B cell (primary cell): ENCODE data around the gene LRRN4. TPM values are rescaled to one million over a fixed set of nuclear protein-coding genes. Genes with fewer than 3 reads are reported as not detected.

Experiments
- ATAC-seq: fragments of 200-7000 bp; cut with Tn5 transposase; one replicate; pipeline ENCODE4 v1.10.0; 2021; ENCODE audit warnings: low read depth, mild to moderate bottlenecking, moderate number of reproducible peaks, moderate library complexity
- CTCF ChIA-PET: fragments of 350-600 bp; sonication (Branson Sonifier 250); formaldehyde crosslinking; loops from one replicate; lab custom pipeline; 2021; ENCODE audit warnings: antibody characterized with exemption, inconsistent platforms; lab: Charles Lee
- POLR2A ChIA-PET: fragments of 350-600 bp; sonication (Branson Sonifier 250); formaldehyde crosslinking; loops from one replicate; lab custom pipeline; 2021; ENCODE audit warnings: antibody characterized with exemption; lab: Charles Lee
- DNase-seq: peaks from one replicate; pipeline ENCODE4 v3.0.0; 2013
- H2AFZ ChIP-seq: 2 replicates; pipeline ENCODE4 v1.6.1; 2012; ENCODE audit warnings: mild to moderate bottlenecking, low read depth, low read length; ENCODE audit not compliant: insufficient read depth, poor library complexity, severe bottlenecking
- H3K27ac ChIP-seq, 2 donors: 1 replicate in 1 of 2; 2 replicates in 1 of 2; pipeline ENCODE4 v1.5.1; 2012 to 2013; ENCODE audit warnings: low read length in 2 of 2, mild to moderate bottlenecking in 2 of 2, moderate library complexity in 1 of 2
- H3K27me3 ChIP-seq, 4 experiments: fragments of 200-600 bp in 1 of 4; sonication (generic) in 1 of 4; replicated peaks in 1 of 4; 1 replicate in 2 of 4; 2 replicates in 2 of 4; pipeline versions ENCODE4 v1.6.1 to v1.7.0; 2013 to 2016; ENCODE audit warnings: low read length in 3 of 4, mild to moderate bottlenecking in 2 of 4, mixed read lengths in 1 of 4, moderate library complexity in 1 of 4; ENCODE audit not compliant: insufficient read depth in 4 of 4, control insufficient read depth in 3 of 4; ENCODE audit errors: control extremely low read depth in 1 of 4
- H3K36me3 ChIP-seq, 2 experiments: replicated peaks in 1 of 2; 1 replicate in 1 of 2; 2 replicates in 1 of 2; pipeline versions ENCODE4 v1.6.1 to v1.7.1; 2013; ENCODE audit warnings: low read length in 1 of 2; ENCODE audit not compliant: insufficient read depth in 2 of 2, control insufficient read depth in 1 of 2; ENCODE audit errors: control extremely low read depth in 1 of 2, extremely low read depth in 1 of 2
- H3K4me1 ChIP-seq, 2 donors: fragments of 200-600 bp in 1 of 2; sonication (generic) in 1 of 2; 1 replicate in 1 of 2; 2 replicates in 1 of 2; pipeline versions ENCODE4 v1.5.1 to v1.6.1; 2013 to 2017; ENCODE audit warnings: low read length in 2 of 2; ENCODE audit not compliant: control insufficient read depth in 2 of 2, insufficient read depth in 2 of 2
- H3K4me2 ChIP-seq: replicated peaks from 2 replicates; pipeline ENCODE3; 2012; ENCODE audit warnings: mild to moderate bottlenecking, low read depth, low read length; ENCODE audit not compliant: poor library complexity, severe bottlenecking
- H3K4me3 ChIP-seq, 5 experiments: fragments of 200-600 bp in 1 of 5; sonication (generic) in 1 of 5; 1 replicate in 3 of 5; 2 replicates in 2 of 5; pipeline versions ENCODE4 v1.5.1 to v1.7.0; 2011 to 2016; ENCODE audit warnings: low read length in 4 of 5, mild to moderate bottlenecking in 4 of 5, low read depth in 2 of 5, control low read depth in 1 of 5, moderate library complexity in 1 of 5; ENCODE audit not compliant: insufficient read depth in 1 of 5; ENCODE audit errors: control extremely low read depth in 1 of 5, extremely low read depth in 1 of 5
- H3K79me2 ChIP-seq: fragments of 200-600 bp; sonication (generic); one replicate; pipeline ENCODE4 v1.6.0; 2016; ENCODE audit warnings: low read length; ENCODE audit not compliant: control insufficient read depth, insufficient read depth
- H3K9ac ChIP-seq: fragments of 200-600 bp; sonication (generic); 2 replicates; pipeline ENCODE4 v1.6.1; 2017; ENCODE audit warnings: mild to moderate bottlenecking, low read length, moderate library complexity
- H3K9me3 ChIP-seq, 3 donors: one replicate each; pipeline versions ENCODE4 v1.6.1 to v1.7.1; 2013; ENCODE audit warnings: low read length in 2 of 3; ENCODE audit not compliant: control insufficient read depth in 2 of 3, insufficient read depth in 1 of 3; ENCODE audit errors: control extremely low read depth in 1 of 3
- H4K20me1 ChIP-seq: 2 replicates; pipeline ENCODE4 v1.6.0; 2012; ENCODE audit warnings: mild to moderate bottlenecking, low read length; ENCODE audit not compliant: insufficient read depth, control insufficient read depth, poor library complexity, severe bottlenecking
- H3K27ac Mint-ChIP-seq: one replicate; pipeline ENCODE4 v1.8.0; 2021; ENCODE audit warnings: mixed read lengths
- H3K27me3 Mint-ChIP-seq: one replicate; pipeline ENCODE4 v1.8.0; 2021; ENCODE audit warnings: mixed read lengths
- H3K4me1 Mint-ChIP-seq: one replicate; pipeline ENCODE4 v1.8.0; 2021; ENCODE audit warnings: mixed read lengths
- H3K4me3 Mint-ChIP-seq: one replicate; pipeline ENCODE4 v1.8.0; 2021; ENCODE audit warnings: mixed read lengths
- H3K9me3 Mint-ChIP-seq: one replicate; pipeline ENCODE4 v1.8.0; 2022; ENCODE audit warnings: mixed read lengths; ENCODE audit not compliant: insufficient read depth
- CTCF ChIP-seq: fragments of 200-600 bp; IDR thresholded peaks from one replicate; pipeline ENCODE4 v1.8.0; 2022; ENCODE audit warnings: antibody characterized with exemption, mild to moderate bottlenecking
- EZH2 ChIP-seq: IDR thresholded peaks from 2 replicates; pipeline ENCODE4 v1.6.1; 2012; ENCODE audit warnings: borderline replicate concordance, low read depth, mild to moderate bottlenecking, moderate library complexity, low read length; ENCODE audit not compliant: insufficient read depth, poor library complexity, severe bottlenecking
- WGBS: methylation state at CpG from one replicate; pipeline ENCODE4 v1.1.5; 2013; ENCODE audit warnings: missing lambda C conversion rate; ENCODE audit not compliant: insufficient coverage; 5-methylcytosine and 5-hydroxymethylcytosine counted together
- intact Hi-C: fragments of 100-400 bp; cut with micrococcal nuclease; formaldehyde crosslinking; loops from one replicate; pipeline ENCODE4 v1.10.0; 2022
- polyA plus RNA-seq: library from polyadenylated mRNA; depleted of rRNA; stranded (reverse); fragments of >200 nt; gene quantifications from 2 replicates; pipeline ENCODE4 v1.2.3, GENCODE V29; 2012
- total RNA-seq, 2 donors: library from RNA; stranded (reverse); fragments of 120-200 nt in 1 of 2; gene quantifications; 1 replicate in 1 of 2; 2 replicates in 1 of 2; pipeline versions ENCODE4 v1.2.3 to v1.2.4, GENCODE V29; 2013 to 2022

LRRN4 gene
- total and polyA plus RNA-seq, 2 donors (not counting 1 experiment from before 2014, with no cell fraction given), result not detected

DNA sequence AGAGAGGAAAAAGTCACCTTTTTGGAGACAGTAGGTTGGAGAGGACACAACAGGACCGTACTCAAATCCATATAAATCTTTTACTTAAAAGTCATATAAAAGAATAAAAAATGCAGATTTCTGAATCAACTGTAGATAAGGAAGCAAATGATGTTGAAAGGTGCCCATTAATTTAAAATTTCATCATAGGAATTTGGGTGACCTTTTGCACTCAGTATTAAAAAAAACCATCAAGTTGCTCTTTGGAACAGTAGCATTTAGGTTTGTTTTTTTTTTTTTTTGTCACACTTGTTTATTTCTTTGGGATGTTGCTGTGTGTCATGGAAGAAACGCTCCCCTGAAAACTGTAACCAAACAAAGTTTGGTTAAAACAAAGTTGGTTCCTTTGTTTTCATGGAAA is 20.9 kb upstream of the LRRN4 start:
- Histone ChIP-seq H3K4me1 (no peaks in the 10 kb centered on the region), H4K20me1 (no peaks in the 10 kb centered on the region), H3K27ac (no peak overlapping the region), H3K27me3 (peaks cover 0 to 5% (median 2%) of the 10 kb centered on the region in 4 experiments), H3K9ac (no peak overlapping the region), H3K4me3 (no peak overlapping the region), H2AFZ (no peak overlapping the region), H3K4me2 (no peak overlapping the region), H3K36me3 (no peaks in the 10 kb centered on the region), H3K79me2 (no peaks in the 10 kb centered on the region), H3K9me3 (no peaks in the 10 kb centered on the region)
- H3K27me3 Mint-ChIP-seq, result peaks cover 2% of the 10 kb centered on the region
- H3K9me3 Mint-ChIP-seq, result no peaks in the 10 kb centered on the region
- ChIA-PET POLR2A (no interaction called here), CTCF (interaction anchor here (0.5 to 8.3 kb wide), 5 partner anchors 10 to 546 kb away, joined by 3 to 148 read pairs (median 3); no protein-coding TSS in a partner anchor)
- no peaks in the 10 kb centered on the region for H3K4me1 Mint-ChIP-seq
- WGBS, result no CpG with 5 or more reads among the region's 2 CpGs
- ATAC-seq (no peak), DNase-seq (no peak)
- intact Hi-C loops, result no loop called here
- TF ChIP-seq EZH2 (no peak), CTCF (no peak)
- H3K27ac Mint-ChIP-seq, result no peak overlapping the region
- H3K4me3 Mint-ChIP-seq, result no peak overlapping the region

GRCh38 chr20:6074145-6074561 is 20.3 kb upstream of the LRRN4 start:
- Mint-ChIP-seq H3K9me3 (no peaks in the 10 kb centered on the region), H3K4me1 (no peaks in the 10 kb centered on the region), H3K27me3 (peaks cover 2% of the 10 kb centered on the region), H3K27ac (no peak overlapping the region), H3K4me3 (no peak overlapping the region)
- Histone ChIP-seq H3K4me3 (no peak overlapping the region), H2AFZ (no peak overlapping the region), H3K79me2 (no peaks in the 10 kb centered on the region), H3K4me2 (no peak overlapping the region), H4K20me1 (no peaks in the 10 kb centered on the region), H3K27me3 (peaks cover 0 to 5% (median 2%) of the 10 kb centered on the region in 4 experiments), H3K27ac (no peak overlapping the region), H3K36me3 (no peaks in the 10 kb centered on the region), H3K9ac (no peak overlapping the region), H3K4me1 (no peaks in the 10 kb centered on the region), H3K9me3 (no peaks in the 10 kb centered on the region)
- ATAC-seq, result no peak
- TF ChIP-seq CTCF, result peak; percentile 21
- TF ChIP-seq EZH2, result no peak
- 80% methylated on average over 1 of the region's 2 CpGs for WGBS
- peak; percentile 13 for DNase-seq
- POLR2A ChIA-PET, result no interaction called here
- CTCF ChIA-PET, result interaction anchor here (0.5 to 8.3 kb wide), 3 partner anchors 11 to 546 kb away, joined by 3 to 148 read pairs (median 3); no protein-coding TSS in a partner anchor
- intact Hi-C loops, result no loop called here
